ENCODE measurements around the gene CRELD2.

DNA sequence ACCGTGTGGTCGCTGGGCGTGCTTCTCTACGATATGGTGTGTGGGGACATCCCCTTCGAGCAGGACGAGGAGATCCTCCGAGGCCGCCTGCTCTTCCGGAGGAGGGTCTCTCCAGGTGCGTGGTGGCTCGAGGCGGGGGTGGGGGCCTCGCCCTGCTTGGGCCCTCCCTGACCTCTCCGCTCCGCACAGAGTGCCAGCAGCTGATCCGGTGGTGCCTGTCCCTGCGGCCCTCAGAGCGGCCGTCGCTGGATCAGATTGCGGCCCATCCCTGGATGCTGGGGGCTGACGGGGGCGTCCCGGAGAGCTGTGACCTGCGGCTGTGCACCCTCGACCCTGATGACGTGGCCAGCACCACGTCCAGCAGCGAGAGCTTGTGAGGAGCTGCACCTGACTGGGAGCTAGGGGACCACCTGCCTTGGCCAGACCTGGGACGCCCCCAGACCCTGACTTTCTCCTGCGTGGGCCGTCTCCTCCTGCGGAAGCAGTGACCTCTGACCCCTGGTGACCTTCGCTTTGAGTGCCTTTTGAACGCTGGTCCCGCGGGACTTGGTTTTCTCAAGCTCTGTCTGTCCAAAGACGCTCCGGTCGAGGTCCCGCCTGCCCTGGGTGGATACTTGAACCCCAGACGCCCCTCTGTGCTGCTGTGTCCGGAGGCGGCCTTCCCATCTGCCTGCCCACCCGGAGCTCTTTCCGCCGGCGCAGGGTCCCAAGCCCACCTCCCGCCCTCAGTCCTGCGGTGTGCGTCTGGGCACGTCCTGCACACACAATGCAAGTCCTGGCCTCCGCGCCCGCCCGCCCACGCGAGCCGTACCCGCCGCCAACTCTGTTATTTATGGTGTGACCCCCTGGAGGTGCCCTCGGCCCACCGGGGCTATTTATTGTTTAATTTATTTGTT is 44.6 kb downstream of the CRELD2 start:
- no peak for TF ChIP-seq POLR2A (IDR thresholded peaks at IDR 0.05; ENCODE audit: low read length)
- TF ChIP-seq GATA1 (IDR thresholded peaks at IDR 0.05; ENCODE audit: low read depth, low read length), result no peak
